HL-60/S4 treated with phorbol 12-myristate 13-acetate at 8.2 ng/mL for 4 days and 3 days (cell line): ENCODE measurements around the gene SPNS3.

ENCODE experiments used
- in situ Hi-C: fragments of 300-500 bp; cut with MboI; formaldehyde crosslinking; loops from 2 replicates; pipeline ENCODE4 v1.15.0; 2022; ENCODE audit warnings: low sequenced_read_pairs

SPNS3 gene, protein sequence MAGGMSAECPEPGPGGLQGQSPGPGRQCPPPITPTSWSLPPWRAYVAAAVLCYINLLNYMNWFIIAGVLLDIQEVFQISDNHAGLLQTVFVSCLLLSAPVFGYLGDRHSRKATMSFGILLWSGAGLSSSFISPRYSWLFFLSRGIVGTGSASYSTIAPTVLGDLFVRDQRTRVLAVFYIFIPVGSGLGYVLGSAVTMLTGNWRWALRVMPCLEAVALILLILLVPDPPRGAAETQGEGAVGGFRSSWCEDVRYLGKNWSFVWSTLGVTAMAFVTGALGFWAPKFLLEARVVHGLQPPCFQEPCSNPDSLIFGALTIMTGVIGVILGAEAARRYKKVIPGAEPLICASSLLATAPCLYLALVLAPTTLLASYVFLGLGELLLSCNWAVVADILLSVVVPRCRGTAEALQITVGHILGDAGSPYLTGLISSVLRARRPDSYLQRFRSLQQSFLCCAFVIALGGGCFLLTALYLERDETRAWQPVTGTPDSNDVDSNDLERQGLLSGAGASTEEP

DNA sequence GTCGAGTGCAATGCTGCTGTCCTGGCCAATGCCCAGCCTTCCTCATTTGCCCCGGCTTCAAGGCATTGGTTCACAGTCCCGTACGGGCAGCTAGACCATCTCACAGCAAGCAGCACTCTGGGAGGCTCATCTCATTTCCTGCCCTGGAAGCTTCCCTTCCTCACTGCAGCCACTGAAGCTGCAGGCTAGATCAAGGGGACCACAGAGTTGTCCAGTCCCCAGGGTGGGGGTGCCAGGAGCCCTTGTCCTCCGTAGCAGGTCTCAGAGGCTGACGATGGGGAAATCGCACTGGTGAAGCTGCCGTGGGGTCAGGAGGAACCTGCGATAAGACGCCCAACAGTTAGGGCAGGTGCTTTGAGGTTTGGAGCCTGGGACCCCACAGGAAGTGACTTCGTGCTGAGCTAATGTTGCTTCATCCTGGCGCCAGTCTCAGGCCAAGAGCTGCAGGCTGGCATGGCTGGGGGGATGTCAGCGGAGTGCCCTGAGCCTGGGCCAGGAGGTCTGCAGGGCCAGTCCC is at the start of gene SPNS3:
Gene SPNS3 (plus strand): TSS at position 426 of the 517 bp plus-strand sequence. CDS start 28 bp downstream, at position 454.
- in situ Hi-C loops: no loop called here

- in situ Hi-C loops: no loop called here
Measured at GRCh38 chr17:4386406-4386805, 47.3 kb upstream of the SPNS3 start.

- in situ Hi-C loops: no loop called here
Measured at GRCh38 chr17:4387137-4387536, 46.6 kb upstream of the SPNS3 start.

DNA sequence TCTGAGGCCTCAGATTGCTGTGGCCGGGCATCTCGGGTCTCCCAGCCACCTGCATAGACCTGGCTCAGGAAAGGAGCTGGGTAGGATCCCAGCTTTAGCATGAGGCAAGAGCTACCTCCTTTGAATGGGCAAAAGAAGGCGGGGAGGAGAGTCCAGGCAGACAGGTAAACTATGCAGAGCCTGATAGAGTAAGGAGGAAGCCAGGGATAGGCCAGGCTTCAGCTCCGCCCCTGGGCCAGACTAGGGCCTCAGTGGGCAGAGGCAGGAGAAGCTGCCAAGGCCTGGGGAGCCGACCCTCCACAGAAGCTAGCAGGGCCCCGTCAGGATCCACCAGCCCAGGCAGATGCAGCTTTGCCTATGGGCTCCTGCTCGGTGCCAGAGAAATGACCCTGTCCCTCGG is 44.7 kb upstream of the SPNS3 start:
- in situ Hi-C loops: no loop called here

DNA sequence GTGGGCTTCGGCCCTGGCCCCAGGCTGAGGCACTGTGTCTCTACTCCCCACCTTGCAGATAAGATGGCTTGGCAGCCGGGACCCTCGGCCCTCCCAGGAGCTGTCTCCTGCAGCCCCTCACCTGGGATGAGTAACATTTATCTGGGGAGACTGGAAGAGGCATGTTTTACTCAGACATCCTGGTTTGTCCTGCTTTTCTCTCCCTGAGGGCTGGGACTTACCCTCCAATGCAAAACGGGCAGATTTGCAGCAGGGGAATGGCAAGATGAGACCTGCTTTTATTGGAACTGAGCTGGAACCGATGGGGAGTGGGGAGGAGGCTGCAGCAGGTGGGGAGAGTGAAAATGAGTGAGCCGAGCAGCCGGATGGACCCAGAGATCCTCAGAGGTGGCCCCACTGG is 39.9 kb upstream of the SPNS3 start:
- in situ Hi-C loops: no loop called here

DNA sequence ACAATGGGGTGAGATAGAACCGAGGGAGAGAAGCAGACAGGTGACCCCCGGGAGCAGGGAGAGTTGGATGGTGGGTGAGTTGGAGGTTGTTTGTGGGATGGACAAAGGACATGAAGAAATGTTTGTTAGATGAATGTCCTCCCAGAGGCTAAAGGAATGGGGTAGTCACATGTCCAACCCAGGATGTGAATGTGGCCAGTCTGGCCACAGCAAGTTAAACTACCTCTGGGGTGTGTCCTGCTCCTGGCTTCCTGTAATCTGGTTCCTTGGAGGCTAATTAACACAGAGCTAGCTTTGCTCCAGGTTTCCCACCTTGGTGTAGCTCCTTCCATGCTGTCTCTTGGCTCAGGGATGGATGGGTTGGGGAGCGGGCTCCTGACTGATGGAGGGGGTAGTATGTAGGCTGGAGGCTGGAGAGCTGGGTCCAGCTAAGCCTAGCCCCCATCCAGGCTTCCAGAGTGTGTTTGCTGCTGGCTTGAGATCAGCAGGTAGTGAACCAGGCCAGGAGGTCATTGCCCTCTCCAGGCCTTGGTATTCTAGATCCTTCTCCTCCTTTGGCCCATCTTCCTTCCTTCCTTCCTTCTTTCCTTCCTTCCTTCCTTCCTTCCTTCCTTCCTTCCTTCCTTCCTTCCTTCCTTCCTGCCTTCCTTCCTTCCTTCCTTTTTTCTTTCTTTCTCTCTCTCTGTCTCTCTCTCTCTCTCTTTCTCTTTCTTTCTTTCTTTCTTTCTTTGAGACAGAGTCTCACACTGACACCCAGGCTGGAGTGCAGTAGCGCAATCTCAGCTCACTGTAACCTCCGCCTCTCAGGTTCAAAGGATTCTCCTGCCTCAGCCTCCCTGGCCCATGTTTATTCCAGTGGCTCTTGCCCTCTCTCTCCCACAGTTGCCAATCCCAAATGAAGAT is 39.3 kb upstream of the SPNS3 start:
- in situ Hi-C loops: no loop called here

- in situ Hi-C loops: no loop called here
Measured at GRCh38 chr17:4395111-4395478, 38.6 kb upstream of the SPNS3 start.

GRCh38 chr17:4397840-4398239 is 35.9 kb upstream of the SPNS3 start:
- in situ Hi-C loops: no loop called here

GRCh38 chr17:4405038-4405669 is 28.6 kb upstream of the SPNS3 start:
- in situ Hi-C loops: loop anchor here (25.0 kb wide), 1 partner anchor 193 kb away; no protein-coding TSS in a partner anchor

DNA sequence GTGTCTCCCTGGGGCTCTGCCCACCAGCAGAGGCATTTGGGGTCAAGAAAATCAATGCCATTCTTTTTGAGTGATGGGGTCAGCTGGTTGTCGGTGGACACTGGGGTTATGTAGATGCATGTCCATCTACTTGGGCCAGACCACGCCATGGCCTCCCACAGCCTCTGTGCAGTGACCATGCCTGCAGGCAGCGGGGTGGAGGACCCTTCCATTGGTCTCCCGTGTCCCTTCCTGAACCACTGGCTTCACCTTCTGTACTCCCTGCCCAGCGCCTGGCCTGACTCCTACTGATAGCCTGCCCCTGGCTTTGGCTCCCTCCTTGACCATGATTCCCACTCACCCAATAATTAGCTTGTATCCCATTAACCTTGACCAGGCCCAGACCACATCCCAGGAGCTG is 28.0 kb upstream of the SPNS3 start:
- in situ Hi-C loops: loop anchor here (25.0 kb wide), 1 partner anchor 193 kb away; no protein-coding TSS in a partner anchor

DNA sequence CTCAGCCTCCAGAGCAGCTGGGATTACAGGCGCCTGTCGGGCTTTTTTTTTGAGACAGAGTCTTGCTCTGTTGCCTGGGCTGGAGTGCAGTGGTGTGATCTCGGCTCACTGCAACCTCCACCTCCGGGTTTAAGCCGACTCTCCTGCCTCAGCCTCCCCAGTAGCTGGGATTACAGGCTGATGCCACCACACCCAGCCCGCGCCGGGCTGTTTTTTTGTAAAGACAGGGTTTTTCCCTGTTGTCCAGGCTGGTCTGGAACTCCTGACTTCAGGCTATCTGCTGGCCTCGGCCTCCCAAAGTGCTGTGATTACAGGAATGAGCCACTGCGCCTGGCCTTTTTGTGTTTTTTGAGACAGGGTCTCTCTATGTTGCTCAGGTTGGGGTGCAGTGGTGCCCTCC is 27.4 kb upstream of the SPNS3 start:
- in situ Hi-C loops: loop anchor here (25.0 kb wide), 1 partner anchor 194 kb away; no protein-coding TSS in a partner anchor

- in situ Hi-C loops: loop anchor here (25.0 kb wide), 1 partner anchor 195 kb away; no protein-coding TSS in a partner anchor
Measured at GRCh38 chr17:4407216-4407615, 26.5 kb upstream of the SPNS3 start.

- in situ Hi-C loops: loop anchor here (25.0 kb wide), 1 partner anchor 196 kb away; no protein-coding TSS in a partner anchor
Measured at GRCh38 chr17:4407851-4408250, 25.9 kb upstream of the SPNS3 start.

- in situ Hi-C loops: loop anchor here (25.0 kb wide), 1 partner anchor 197 kb away; no protein-coding TSS in a partner anchor
Measured at GRCh38 chr17:4409659-4410058, 24.1 kb upstream of the SPNS3 start.

DNA sequence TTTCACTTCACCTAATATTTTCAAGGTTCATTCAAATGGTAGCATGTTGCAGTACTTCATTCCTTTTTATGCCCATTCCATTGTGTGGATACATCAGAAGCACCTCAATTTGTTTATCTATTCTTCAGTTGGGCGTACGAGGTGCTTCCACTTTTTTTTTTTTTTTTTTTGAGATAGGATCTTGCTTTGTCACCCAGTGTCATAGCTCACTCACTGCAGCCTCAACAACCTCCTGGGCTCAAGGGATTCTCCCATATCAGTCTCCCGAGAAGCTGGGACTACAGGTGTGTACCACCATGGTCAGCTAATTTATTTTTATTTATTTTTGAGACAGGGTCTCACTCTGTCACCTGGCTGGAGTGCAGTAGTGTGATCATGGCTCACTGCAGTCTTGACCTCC is 22.5 kb upstream of the SPNS3 start:
- in situ Hi-C loops: loop anchor here (25.0 kb wide), 1 partner anchor 199 kb away; no protein-coding TSS in a partner anchor

DNA sequence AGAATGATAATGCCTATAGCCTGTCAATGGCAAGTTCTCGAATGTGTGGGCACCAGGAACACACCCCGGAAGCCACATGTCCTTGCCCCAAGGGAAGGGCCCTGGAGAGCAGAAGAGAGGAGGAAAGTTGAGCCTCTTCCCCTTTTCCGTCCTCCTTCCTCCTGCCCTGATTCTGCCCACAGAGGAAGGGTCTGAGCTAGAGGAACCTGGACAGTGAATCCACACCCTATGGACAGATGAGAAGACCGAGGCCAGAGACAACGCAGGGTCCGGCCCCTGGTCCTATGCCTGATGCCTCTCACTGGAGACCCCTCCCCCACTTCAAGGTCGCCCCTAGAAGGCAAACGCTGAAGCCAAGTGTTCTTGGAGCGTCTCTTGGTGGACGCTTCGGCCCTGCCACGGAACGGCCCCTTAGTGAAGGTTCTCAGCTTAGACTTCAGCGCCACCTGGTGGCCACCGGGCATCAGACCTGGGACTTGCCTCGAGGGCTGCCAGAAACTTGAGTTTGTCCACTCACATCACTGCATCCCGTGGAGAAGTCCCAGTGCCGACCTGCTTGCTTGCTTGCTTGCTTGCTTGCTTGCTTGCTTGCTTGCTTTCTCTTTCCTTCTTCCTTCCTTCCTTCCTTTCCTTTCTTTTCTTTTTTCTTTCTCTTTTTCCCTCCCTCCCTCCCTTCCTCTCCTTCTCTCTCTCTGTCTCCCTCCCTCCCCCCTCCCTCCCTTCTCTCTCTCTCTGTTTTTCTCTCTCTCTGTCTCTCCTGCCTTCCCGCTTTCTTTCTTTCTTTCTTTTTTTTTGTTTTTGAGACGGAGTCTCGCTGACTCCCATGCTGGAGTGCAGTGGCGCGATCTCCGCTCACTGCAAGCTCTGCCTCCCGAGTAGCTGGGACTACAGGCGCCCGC is 20.6 kb upstream of the SPNS3 start:
- in situ Hi-C loops: loop anchor here (25.0 kb wide), 1 partner anchor 201 kb away; no protein-coding TSS in a partner anchor

DNA sequence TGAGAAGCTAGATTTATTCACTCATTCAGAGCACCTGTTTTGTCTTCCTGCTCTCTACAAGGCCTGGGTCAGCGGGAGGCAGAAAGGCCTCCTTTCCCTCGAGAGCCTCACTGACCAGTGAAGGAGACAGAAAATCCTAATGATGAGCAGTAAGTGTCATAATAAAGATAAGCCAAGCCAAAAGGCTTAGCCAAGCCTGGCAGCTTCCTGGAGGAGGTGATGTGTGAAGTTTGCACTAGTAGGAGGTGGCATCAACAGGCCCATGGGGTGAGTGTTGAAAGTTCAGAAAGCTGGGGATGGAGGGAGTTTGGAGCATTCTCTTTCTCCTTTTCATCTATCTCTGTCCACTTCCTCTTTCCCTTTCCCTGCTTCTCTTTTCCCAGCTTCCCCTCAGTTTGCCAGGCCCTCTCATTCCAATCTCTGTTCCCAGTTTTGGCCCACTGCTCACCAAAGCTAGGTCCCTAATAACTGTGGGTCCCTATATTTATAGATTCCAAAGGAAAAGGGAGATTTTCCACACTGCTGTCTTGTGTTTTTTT is 16.5 kb upstream of the SPNS3 start:
- in situ Hi-C loops: loop anchor here (25.0 kb wide), 1 partner anchor 205 kb away; no protein-coding TSS in a partner anchor

GRCh38 chr17:4420692-4421131 is 13.0 kb upstream of the SPNS3 start:
- in situ Hi-C loops: loop anchor here (25.0 kb wide), 1 partner anchor 208 kb away; no protein-coding TSS in a partner anchor

DNA sequence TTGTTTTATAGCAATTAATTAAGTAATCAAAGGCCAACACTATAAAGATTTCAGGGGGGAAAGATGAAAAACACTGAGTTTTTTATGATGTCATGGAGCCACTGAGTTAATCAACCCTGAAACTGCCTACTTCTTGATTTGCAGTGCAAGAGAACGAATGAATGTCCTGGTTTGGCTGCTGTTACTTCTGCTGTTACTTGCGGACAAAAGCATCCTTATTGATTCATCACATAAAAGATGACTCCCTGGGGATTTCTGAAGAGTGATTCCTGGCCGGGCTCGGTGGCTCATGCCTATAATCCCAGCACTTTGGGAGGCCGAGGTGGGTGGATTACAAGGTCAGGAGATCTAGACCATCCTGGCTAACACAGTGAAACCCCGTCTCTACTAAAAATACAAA is 10.9 kb upstream of the SPNS3 start:
- in situ Hi-C loops: loop anchor here (25.0 kb wide), 1 partner anchor 211 kb away; no protein-coding TSS in a partner anchor
